H9 (cell line): Measurements from ENCODE around the gene PLEKHM3. TPM values are rescaled to one million over a fixed set of nuclear protein-coding genes. Genes with fewer than 3 reads are reported as not detected.

Source experiments
- DNase-seq: peaks from one replicate; pipeline ENCODE4 v3.0.0-alpha.2; 2017
- H2AFZ ChIP-seq: one replicate; pipeline ENCODE4 v1.6.1; 2013; ENCODE audit warnings: mild to moderate bottlenecking, low read length, control low read depth, moderate library complexity
- H2AK5ac ChIP-seq: 2 replicates; pipeline ENCODE4 v1.6.1; 2013; ENCODE audit warnings: low read length, control low read depth, mixed read lengths; ENCODE audit not compliant: insufficient read length
- H2BK120ac ChIP-seq: one replicate; pipeline ENCODE4 v1.6.1; 2013; ENCODE audit warnings: low read depth, mild to moderate bottlenecking, low read length, control low read depth, inconsistent platforms; ENCODE audit not compliant: poor library complexity, severe bottlenecking
- H2BK12ac ChIP-seq: 2 replicates; pipeline ENCODE4 v1.6.1; 2013; ENCODE audit warnings: low read length, control low read depth, mixed read lengths, low read depth; ENCODE audit not compliant: insufficient read length
- H2BK15ac ChIP-seq: 2 replicates; pipeline ENCODE4 v1.6.1; 2013; ENCODE audit warnings: low read depth, low read length, control low read depth
- H2BK20ac ChIP-seq: one replicate; pipeline ENCODE4 v1.6.1; 2013; ENCODE audit warnings: low read depth, mild to moderate bottlenecking, low read length, control low read depth, inconsistent platforms; ENCODE audit not compliant: poor library complexity, severe bottlenecking
- H2BK5ac ChIP-seq: 2 replicates; pipeline ENCODE4 v1.6.1; 2013; ENCODE audit warnings: low read length, control low read depth, mixed read lengths; ENCODE audit not compliant: insufficient read length
- H3K14ac ChIP-seq: 2 replicates; pipeline ENCODE4 v1.6.1; 2013; ENCODE audit warnings: low read length, control low read depth; ENCODE audit not compliant: insufficient read depth
- H3K18ac ChIP-seq: 2 replicates; pipeline ENCODE4 v1.6.1; 2013; ENCODE audit warnings: low read depth, mild to moderate bottlenecking, mixed read lengths, low read length, control low read depth; ENCODE audit not compliant: insufficient read length
- H3K23ac ChIP-seq: 2 replicates; pipeline ENCODE4 v1.6.1; 2013; ENCODE audit warnings: low read length, control low read depth, mixed read lengths, low read depth; ENCODE audit not compliant: insufficient read length
- H3K23me2 ChIP-seq: 2 replicates; pipeline ENCODE4 v1.6.1; 2013; ENCODE audit warnings: low read depth, mild to moderate bottlenecking, mixed read lengths, low read length, control low read depth; ENCODE audit not compliant: insufficient read length, poor library complexity, severe bottlenecking
- H3K27ac ChIP-seq: 2 replicates; pipeline ENCODE4 v1.5.1; 2013; ENCODE audit warnings: low read length, control low read depth, mixed read lengths, low read depth; ENCODE audit not compliant: insufficient read length
- H3K27me3 ChIP-seq: 2 replicates; pipeline ENCODE4 v1.6.1; 2013; ENCODE audit warnings: low read length, control low read depth, inconsistent platforms; ENCODE audit not compliant: insufficient read depth
- H3K4ac ChIP-seq: 2 replicates; pipeline ENCODE4 v1.6.1; 2013; ENCODE audit warnings: low read depth, mild to moderate bottlenecking, control low read depth, inconsistent platforms, low read length, moderate library complexity
- H3K4me1 ChIP-seq: 2 replicates; pipeline ENCODE4 v1.6.1; 2013; ENCODE audit warnings: low read length, control low read depth, inconsistent platforms; ENCODE audit not compliant: insufficient read depth
- H3K4me2 ChIP-seq: 2 replicates; pipeline ENCODE4 v1.6.1; 2013; ENCODE audit warnings: low read length, control low read depth, mixed read lengths; ENCODE audit not compliant: insufficient read length, insufficient read depth
- H3K56ac ChIP-seq: 2 replicates; pipeline ENCODE4 v1.6.1; 2013; ENCODE audit warnings: low read depth, mild to moderate bottlenecking, mixed read lengths, low read length, control low read depth; ENCODE audit not compliant: insufficient read length
- H3K79me1 ChIP-seq: 2 replicates; pipeline ENCODE4 v1.6.1; 2013; ENCODE audit warnings: low read depth, mild to moderate bottlenecking, moderate library complexity, low read length, control low read depth, inconsistent platforms; ENCODE audit not compliant: insufficient read depth, poor library complexity, severe bottlenecking
- H3K79me2 ChIP-seq: 2 replicates; pipeline ENCODE4 v1.6.1; 2013; ENCODE audit warnings: low read length, control low read depth, inconsistent platforms; ENCODE audit not compliant: insufficient read depth
- H3K9ac ChIP-seq: 2 replicates; pipeline ENCODE4 v1.6.1; 2013; ENCODE audit warnings: low read length, control low read depth, mixed read lengths; ENCODE audit not compliant: insufficient read length; ENCODE audit errors: extremely low read depth
- H3K9me3 ChIP-seq: one replicate; pipeline ENCODE4 v1.6.1; 2013; ENCODE audit warnings: low read depth, low read length, inconsistent platforms; ENCODE audit not compliant: control insufficient read depth
- H3T11ph ChIP-seq: one replicate; pipeline ENCODE4 v1.6.1; 2013; ENCODE audit warnings: mild to moderate bottlenecking, low read length, control low read depth, inconsistent platforms
- H4K20me1 ChIP-seq: one replicate; pipeline ENCODE4 v1.6.1; 2013; ENCODE audit not compliant: control insufficient read depth, insufficient read length, insufficient read depth
- H4K5ac ChIP-seq: 2 replicates; pipeline ENCODE4 v1.6.1; 2013; ENCODE audit warnings: low read depth, mild to moderate bottlenecking, mixed read lengths, low read length, control low read depth; ENCODE audit not compliant: insufficient read length
- H4K8ac ChIP-seq: replicated peaks from 2 replicates; pipeline ENCODE4 v1.6.1; 2013; ENCODE audit warnings: low read length, control low read depth, mixed read lengths, low read depth; ENCODE audit not compliant: insufficient read length
- H4K91ac ChIP-seq: 2 replicates; pipeline ENCODE4 v1.6.1; 2013; ENCODE audit warnings: low read depth, mild to moderate bottlenecking, moderate library complexity, mixed read lengths, low read length, control low read depth; ENCODE audit not compliant: insufficient read length
- H3K27ac Mint-ChIP-seq, 3 experiments: 2 replicates in 2 of 3; 3 replicates in 1 of 3; pipeline ENCODE4 v1.8.0; 2020 to 2021; ENCODE audit warnings: mixed read lengths in 3 of 3, mild to moderate bottlenecking in 1 of 3, moderate library complexity in 1 of 3
- H3K27me3 Mint-ChIP-seq: 2 replicates; pipeline ENCODE4 v1.8.0; 2021; ENCODE audit warnings: low read depth, mild to moderate bottlenecking, moderate library complexity, mixed read lengths
- H3K36me3 Mint-ChIP-seq, 3 experiments: 2 replicates in 2 of 3; 3 replicates in 1 of 3; pipeline ENCODE4 v1.8.0; 2020 to 2021; ENCODE audit warnings: low read depth in 3 of 3, mixed read lengths in 3 of 3; ENCODE audit not compliant: insufficient read depth in 1 of 3
- H3K4me1 Mint-ChIP-seq, 2 experiments: 2 replicates each; pipeline ENCODE4 v1.8.0; 2020; ENCODE audit warnings: mixed read lengths in 2 of 2
- H3K4me3 Mint-ChIP-seq, 2 experiments: 2 replicates in 1 of 2; 3 replicates in 1 of 2; pipeline ENCODE4 v1.8.0; 2020 to 2021; ENCODE audit warnings: mild to moderate bottlenecking in 2 of 2, mixed read lengths in 2 of 2, moderate library complexity in 1 of 2
- H3K9me3 Mint-ChIP-seq, 2 experiments: 2 replicates in 1 of 2; 3 replicates in 1 of 2; pipeline ENCODE4 v1.8.0; 2020; ENCODE audit warnings: mild to moderate bottlenecking in 2 of 2, mixed read lengths in 2 of 2, moderate library complexity in 1 of 2
- CTCF ChIP-seq: fragments of 200-600 bp; sonication (generic); conservative IDR thresholded peaks from 3 replicates; pipeline ENCODE4 v1.8.0; 2021; ENCODE audit warnings: antibody characterized with exemption, mild to moderate bottlenecking
- WGBS: extraction: QIAGEN DNeasy Blood & Tissue Kit; methylation state at CpG from one replicate; pipeline ENCODE4 v1.1.7; 2013; ENCODE audit warnings: missing lambda C conversion rate, low lambda C conversion rate, mixed read lengths; ENCODE audit not compliant: insufficient read length; ENCODE audit errors: extremely low coverage; 5-methylcytosine and 5-hydroxymethylcytosine counted together
- total RNA-seq: library from RNA; stranded (reverse); gene quantifications from 2 replicates; pipeline ENCODE4 v1.2.1, GENCODE V29; 2021

Gene PLEKHM3
- total RNA-seq, 1 experiment from 2014 or later = 7.5 TPM

GRCh38 chr2:208064220-208064961 is 39.1 kb upstream of the PLEKHM3 start:
- H3K23ac ChIP-seq = no peak overlapping the region
- no CpG with 5 or more reads among the region's 8 CpGs for WGBS
- no peak overlapping the region for H2BK20ac ChIP-seq
- no peak overlapping the region for H3K18ac ChIP-seq
- no peak overlapping the region for H4K5ac ChIP-seq
- H2BK15ac ChIP-seq = no peak overlapping the region
- Mint-ChIP-seq H3K27ac (peak overlapping the region; percentile 2 to 71 (median 44); a peak in 2 of 7 replicates), H3K4me1 (0 out of 4 replicates have a peak, but pooled peaks cover 3 to 4% of the 10 kb centered on the region in 2 experiments), H3K9me3 (no peaks in the 10 kb centered on the region), H3K36me3 (no peaks in the 10 kb centered on the region), H3K4me3 (no peak overlapping the region), H3K27me3 (no peaks in the 10 kb centered on the region)
- no peak for TF ChIP-seq CTCF
- no peak overlapping the region for H3T11ph ChIP-seq
- no peak overlapping the region for H4K8ac ChIP-seq
- no peak overlapping the region for H3K27ac ChIP-seq
- no peaks in the 10 kb centered on the region for H3K27me3 ChIP-seq
- no peaks in the 10 kb centered on the region for H3K79me1 ChIP-seq
- no peak overlapping the region for H3K4me2 ChIP-seq
- no peaks in the 10 kb centered on the region for H3K79me2 ChIP-seq
- no peak for DNase-seq
- no peak overlapping the region for H3K9ac ChIP-seq
- H2BK5ac ChIP-seq = no peak overlapping the region
- H3K4me1 ChIP-seq = no peaks in the 10 kb centered on the region
- H2AK5ac ChIP-seq = no peak overlapping the region
- no peaks in the 10 kb centered on the region for H3K9me3 ChIP-seq
- H3K23me2 ChIP-seq = no peaks in the 10 kb centered on the region
- H2BK12ac ChIP-seq = no peak overlapping the region
- no peak overlapping the region for H4K91ac ChIP-seq
- H3K4ac ChIP-seq = no peak overlapping the region
- no peak overlapping the region for H2BK120ac ChIP-seq
- H3K14ac ChIP-seq = no peak overlapping the region
- H2AFZ ChIP-seq = no peak overlapping the region
- H4K20me1 ChIP-seq = no peaks in the 10 kb centered on the region
- H3K56ac ChIP-seq = no peak overlapping the region
